Thymus (tissue), 11 donors: ENCODE measurements around the gene KRT16. TPM values are rescaled to one million over a fixed set of nuclear protein-coding genes. Genes with fewer than 3 reads are reported as not detected.
"Not testable (repeated sequence)": the region's sequence is repeated elsewhere in the genome, so short reads cannot be mapped to it uniquely, and the experiment has no call there.

Experiments
- DNase-seq, 9 donors: peaks; one replicate each; pipeline ENCODE4 v3.0.0-alpha.2; 2013; ENCODE audit warnings: low spot score in 9 of 9, low read depth in 6 of 9, missing footprints in 1 of 9
- H3K27ac ChIP-seq, 2 donors: one replicate each; pipeline ENCODE4 v1.5.1; 2013; ENCODE audit warnings: control low read depth in 1 of 2, low read depth in 1 of 2, low read length in 1 of 2, mild to moderate bottlenecking in 1 of 2, moderate library complexity in 1 of 2
- H3K27me3 ChIP-seq, 2 donors: one replicate each; pipeline ENCODE4 v1.5.1; 2013; ENCODE audit warnings: low read length in 1 of 2; ENCODE audit not compliant: control insufficient read depth in 2 of 2, insufficient read depth in 1 of 2
- H3K36me3 ChIP-seq, 2 donors: one replicate each; pipeline ENCODE4 v1.5.1; 2013; ENCODE audit warnings: low read length in 1 of 2, mild to moderate bottlenecking in 1 of 2, moderate library complexity in 1 of 2; ENCODE audit not compliant: control insufficient read depth in 2 of 2, insufficient read depth in 2 of 2
- H3K4me1 ChIP-seq, 2 donors: one replicate each; pipeline ENCODE4 v1.5.1; 2013; ENCODE audit warnings: low read length in 2 of 2; ENCODE audit not compliant: control insufficient read depth in 2 of 2, insufficient read depth in 2 of 2
- H3K4me3 ChIP-seq, 2 donors: one replicate each; pipeline ENCODE4 v1.5.1; 2013; ENCODE audit warnings: low read length in 2 of 2, control low read depth in 1 of 2, mild to moderate bottlenecking in 1 of 2
- H3K9me3 ChIP-seq, 2 donors: one replicate each; pipeline ENCODE4 v1.5.1; 2013; ENCODE audit warnings: low read length in 1 of 2, mild to moderate bottlenecking in 1 of 2; ENCODE audit not compliant: control insufficient read depth in 2 of 2, insufficient read depth in 1 of 2
- WGBS: extraction: QIAGEN DNeasy Blood & Tissue Kit; methylation state at CpG from one replicate; pipeline ENCODE4 v1.1.7; 2013; 5-methylcytosine and 5-hydroxymethylcytosine counted together
- polyA plus RNA-seq: library from polyadenylated mRNA; stranded (reverse); fragments of 200-250 nt; gene quantifications from one replicate; pipeline ENCODE4 v1.2.3, GENCODE V29; 2013
- total RNA-seq: library from RNA; stranded (reverse); fragments of 120-200 nt; gene quantifications from one replicate; pipeline ENCODE4 v1.2.4, GENCODE V29; 2013
- donor health status: healthy.

The KRT16 gene
- total and polyA plus RNA-seq, 2 donors: 7.5 to 262 TPM

GRCh38 chr17:41624208-41625101, 11.9 kb upstream of the KRT16 start, which contains the start of gene KRT17:
Gene KRT17 (minus strand): TSS chr17:41624575. CDS start chr17:41624509, 66 bp downstream.
- H3K27me3 ChIP-seq: no peaks in the 10 kb centered on the region
- H3K36me3 ChIP-seq: no peaks in the 10 kb centered on the region
- H3K9me3 ChIP-seq: no peaks in the 10 kb centered on the region
- H3K4me3 ChIP-seq: peak within 1 kb of the TSS in 1 of 2 donors; percentile 10
- peaks cover 0 to 7% of the 10 kb centered on the region in 2 donors for H3K4me1 ChIP-seq
- peak within 1 kb of the TSS in 1 of 2 donors; percentile 74 for H3K27ac ChIP-seq
- 89% methylated on average over 33 of the region's 33 CpGs for WGBS
- DNase-seq: peak in 1 of 9 donors; percentile 13

- WGBS: 86% methylated on average over 10 of the region's 10 CpGs
These were observed 10.8 kb upstream of the KRT16 start for GRCh38 chr17:41623184-41623861.

GRCh38 chr17:41622340-41623183, 10.0 kb upstream of the KRT16 start:
- H3K36me3 ChIP-seq, H3K27me3 ChIP-seq, H3K4me1 ChIP-seq, H3K4me3 ChIP-seq, H3K27ac ChIP-seq, DNase-seq, H3K9me3 ChIP-seq: not testable (repeated sequence)
- 88% methylated on average over 19 of the region's 19 CpGs for WGBS

More at GRCh38 chr17:41623184-41623861, 10.8 kb upstream of the KRT16 start:
- not testable (repeated sequence) for H3K9me3 ChIP-seq, H3K27me3 ChIP-seq, H3K36me3 ChIP-seq, H3K27ac ChIP-seq, DNase-seq, H3K4me1 ChIP-seq, H3K4me3 ChIP-seq

- Histone ChIP-seq H3K27ac (no peak overlapping the region), H3K4me1 (peaks cover 0 to 4% of the 10 kb centered on the region in 2 donors), H3K9me3 (no peaks in the 10 kb centered on the region), H3K36me3 (no peaks in the 10 kb centered on the region), H3K27me3 (no peaks in the 10 kb centered on the region), H3K4me3 (no peak overlapping the region)
- 95% methylated on average over 2 of the region's 2 CpGs for WGBS
- DNase-seq: no peak
These were observed 9.3 kb upstream of the KRT16 start for GRCh38 chr17:41621916-41622315.

GRCh38 chr17:41621435-41621817, 8.9 kb upstream of the KRT16 start:
- H3K27ac ChIP-seq, H3K4me1 ChIP-seq, H3K36me3 ChIP-seq, H3K4me3 ChIP-seq, H3K27me3 ChIP-seq, DNase-seq, H3K9me3 ChIP-seq: not testable (repeated sequence)
- 93% methylated on average over 11 of the region's 11 CpGs for WGBS

GRCh38 chr17:41620583-41621434, 8.2 kb upstream of the KRT16 start:
- Histone ChIP-seq H3K9me3 (no peaks in the 10 kb centered on the region), H3K36me3 (no peaks in the 10 kb centered on the region), H3K27me3 (no peaks in the 10 kb centered on the region), H3K27ac (no peak overlapping the region), H3K4me3 (no peak overlapping the region), H3K4me1 (peaks cover 0 to 3% of the 10 kb centered on the region in 2 donors)
- 90% methylated on average over 21 of the region's 21 CpGs for WGBS
- no peak for DNase-seq

GRCh38 chr17:41619927-41620582, 7.5 kb upstream of the KRT16 start:
- DNase-seq, H3K27me3 ChIP-seq: not testable (repeated sequence)

More at GRCh38 chr17:41619927-41620582, 7.5 kb upstream of the KRT16 start:
- not testable (repeated sequence) for H3K4me3 ChIP-seq, H3K27ac ChIP-seq, H3K4me1 ChIP-seq, H3K9me3 ChIP-seq, H3K36me3 ChIP-seq
- WGBS: 88% methylated on average over 6 of the region's 6 CpGs
